Fibroblast of pulmonary artery (primary cell): ENCODE measurements around the gene PHACTR4.
"Not testable (repeated sequence)": the region's sequence is repeated elsewhere in the genome, so short reads cannot be mapped to it uniquely, and the experiment has no call there.

ENCODE experiments used
- DNase-seq: peaks from one replicate; pipeline ENCODE4 v3.0.0-alpha.2; 2010; ENCODE audit warnings: low read depth
- H3K4me3 ChIP-seq: replicated peaks from 2 replicates; pipeline ENCODE4 v1.5.1; 2011; ENCODE audit warnings: low read depth, mild to moderate bottlenecking, control low read depth, low read length, moderate library complexity
- TF ChIP-seq, protein P1 (sequence below): IDR thresholded peaks from 2 replicates; pipeline ENCODE4 v1.5.1; 2011; ENCODE audit warnings: mild to moderate bottlenecking, control low read depth, low read length, inconsistent platforms; ENCODE audit errors: missing control alignments

PHACTR4 gene

DNA sequence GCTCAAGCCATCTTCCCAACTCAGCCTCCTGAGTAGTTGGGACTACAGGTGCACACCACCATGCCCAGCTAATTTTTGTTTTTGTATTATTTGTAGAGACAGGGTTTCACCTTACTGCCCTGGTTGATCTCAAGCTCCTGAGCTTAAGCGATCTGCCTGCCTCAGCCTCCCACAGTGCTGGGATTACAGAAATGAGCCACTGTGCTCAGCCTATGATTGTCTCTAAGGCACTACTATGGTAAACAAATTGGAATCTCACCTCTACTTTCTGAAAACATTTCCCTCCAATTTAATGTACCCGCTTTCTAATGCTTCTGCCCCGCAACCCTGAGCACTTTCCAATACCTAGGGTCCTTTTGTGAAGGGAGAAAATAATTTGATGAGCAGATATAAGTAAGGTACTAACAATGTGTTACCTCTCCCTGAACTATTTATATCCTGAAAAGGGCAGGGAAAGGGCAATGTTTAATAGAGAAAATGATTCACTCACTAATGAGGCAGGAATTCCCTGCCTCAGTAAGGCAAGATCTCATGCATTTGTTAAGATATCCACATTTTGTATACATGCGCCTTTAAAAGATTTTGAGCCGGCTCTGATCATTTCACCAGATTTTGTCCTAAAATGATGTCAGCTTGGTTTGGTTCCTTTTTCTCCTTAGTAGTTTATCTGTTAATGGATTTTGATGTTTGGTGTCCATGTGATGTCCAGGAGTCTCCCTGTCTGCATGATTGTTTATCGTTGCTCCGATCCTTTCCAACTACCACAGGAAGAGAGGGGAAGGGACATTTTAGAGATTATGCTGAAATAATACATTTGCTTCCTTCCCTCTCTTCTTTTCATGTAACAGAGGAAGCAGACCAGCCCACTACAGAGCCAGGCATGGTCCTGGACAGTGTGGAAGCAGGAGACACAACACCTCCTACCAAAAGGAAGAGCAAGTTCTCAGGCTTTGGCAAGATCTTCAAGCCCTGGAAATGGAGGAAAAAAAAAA, 89.0 kb downstream of the PHACTR4 start:
- TF ChIP-seq, protein P1, sequence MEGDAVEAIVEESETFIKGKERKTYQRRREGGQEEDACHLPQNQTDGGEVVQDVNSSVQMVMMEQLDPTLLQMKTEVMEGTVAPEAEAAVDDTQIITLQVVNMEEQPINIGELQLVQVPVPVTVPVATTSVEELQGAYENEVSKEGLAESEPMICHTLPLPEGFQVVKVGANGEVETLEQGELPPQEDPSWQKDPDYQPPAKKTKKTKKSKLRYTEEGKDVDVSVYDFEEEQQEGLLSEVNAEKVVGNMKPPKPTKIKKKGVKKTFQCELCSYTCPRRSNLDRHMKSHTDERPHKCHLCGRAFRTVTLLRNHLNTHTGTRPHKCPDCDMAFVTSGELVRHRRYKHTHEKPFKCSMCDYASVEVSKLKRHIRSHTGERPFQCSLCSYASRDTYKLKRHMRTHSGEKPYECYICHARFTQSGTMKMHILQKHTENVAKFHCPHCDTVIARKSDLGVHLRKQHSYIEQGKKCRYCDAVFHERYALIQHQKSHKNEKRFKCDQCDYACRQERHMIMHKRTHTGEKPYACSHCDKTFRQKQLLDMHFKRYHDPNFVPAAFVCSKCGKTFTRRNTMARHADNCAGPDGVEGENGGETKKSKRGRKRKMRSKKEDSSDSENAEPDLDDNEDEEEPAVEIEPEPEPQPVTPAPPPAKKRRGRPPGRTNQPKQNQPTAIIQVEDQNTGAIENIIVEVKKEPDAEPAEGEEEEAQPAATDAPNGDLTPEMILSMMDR = no peak
- H3K4me3 ChIP-seq = no peak overlapping the region
- no peak for DNase-seq

DNA sequence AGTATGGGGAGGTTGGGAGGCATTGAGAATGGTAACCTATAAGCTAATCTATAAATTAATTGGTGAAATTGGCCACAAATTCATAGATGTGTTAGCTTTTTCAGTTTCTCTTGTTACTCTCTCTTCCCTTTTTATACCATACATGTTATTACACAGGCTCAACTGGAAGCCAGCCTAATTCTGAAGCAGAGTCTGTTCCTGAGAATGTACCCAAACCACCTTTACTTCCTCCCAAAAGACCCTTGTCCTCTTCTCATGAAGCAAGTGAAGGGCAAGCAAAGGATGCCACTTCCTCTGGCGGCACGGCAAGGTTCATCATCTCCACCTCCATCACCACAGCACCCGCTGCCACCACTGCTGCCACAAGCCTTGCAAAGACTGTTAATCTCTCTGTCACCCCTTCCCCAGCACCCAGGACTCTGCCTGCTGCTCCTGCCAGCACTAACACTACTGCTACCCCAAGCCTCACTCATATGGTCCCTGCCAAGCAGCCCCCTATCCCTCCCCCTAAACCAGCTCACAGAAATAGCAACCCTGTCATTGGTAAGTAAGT, 96.8 kb downstream of the PHACTR4 start:
- H3K4me3 ChIP-seq = no peak overlapping the region
- TF ChIP-seq, protein P1 = no peak

DNA sequence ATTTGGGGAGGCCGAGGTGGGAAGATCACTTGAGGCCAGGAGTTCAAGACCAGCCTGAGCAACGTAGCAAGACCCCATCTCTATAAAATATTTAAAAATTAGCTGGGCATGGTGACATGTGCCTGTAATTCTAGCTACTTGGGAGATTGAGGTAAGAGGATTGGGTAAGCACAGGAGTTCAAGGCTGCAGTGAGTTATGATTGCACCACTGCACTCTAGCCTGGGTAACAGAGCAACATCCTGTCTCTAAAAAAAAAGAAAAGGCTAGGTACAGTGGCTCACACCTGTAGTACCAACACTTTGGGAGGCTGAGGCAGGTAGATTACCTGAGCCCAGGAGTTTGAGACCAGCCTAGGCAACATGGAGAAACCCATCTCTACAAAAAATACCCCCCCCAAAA, 100.6 kb downstream of the PHACTR4 start:
- H3K4me3 ChIP-seq = no peak overlapping the region
- TF ChIP-seq, protein P1 = no peak
- no peak for DNase-seq

More for the DNA sequence above, 96.8 kb downstream of the PHACTR4 start:
- DNase-seq = no peak

DNA sequence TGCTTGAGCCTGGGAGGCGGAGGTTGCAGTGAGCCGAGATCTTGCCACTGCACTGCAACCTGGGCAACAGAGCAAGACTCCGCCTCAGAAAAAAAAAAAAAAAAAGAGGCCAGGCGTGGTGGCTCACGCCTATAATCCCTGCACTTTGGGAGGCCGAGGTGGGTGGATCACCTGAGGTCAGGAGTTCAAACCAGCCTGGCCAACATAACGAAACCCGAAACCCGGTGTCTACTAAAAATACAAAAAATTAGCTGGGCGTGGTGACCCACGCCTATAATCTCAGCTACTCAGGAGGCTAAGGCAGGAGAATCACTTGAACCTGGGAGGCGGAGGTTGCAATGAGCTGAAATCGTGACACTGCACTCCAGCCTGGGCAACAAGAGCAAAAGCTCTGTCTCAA, 110.0 kb downstream of the PHACTR4 start:
- not testable (repeated sequence) for DNase-seq, H3K4me3 ChIP-seq

DNA sequence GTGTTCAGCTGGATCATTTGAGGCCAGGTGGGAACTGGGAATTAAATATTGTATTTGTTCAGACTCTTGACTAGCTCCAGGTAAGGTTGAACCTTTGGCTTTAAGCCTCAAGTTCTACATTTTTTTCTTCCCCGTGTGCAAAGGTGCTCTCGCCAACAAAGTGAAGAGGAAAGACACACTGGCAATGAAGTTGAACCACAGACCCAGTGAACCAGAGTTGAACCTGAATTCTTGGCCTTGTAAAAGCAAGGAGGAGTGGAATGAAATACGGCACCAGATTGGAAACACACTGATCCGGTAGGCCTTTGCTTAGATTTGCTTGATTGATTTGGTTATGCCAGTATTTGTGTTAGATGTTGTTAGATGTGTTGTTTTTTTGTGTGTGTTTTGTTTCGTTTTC, 110.8 kb downstream of the PHACTR4 start:
- no peak overlapping the region for H3K4me3 ChIP-seq
- TF ChIP-seq, protein P1 = no peak
- no peak for DNase-seq

DNA sequence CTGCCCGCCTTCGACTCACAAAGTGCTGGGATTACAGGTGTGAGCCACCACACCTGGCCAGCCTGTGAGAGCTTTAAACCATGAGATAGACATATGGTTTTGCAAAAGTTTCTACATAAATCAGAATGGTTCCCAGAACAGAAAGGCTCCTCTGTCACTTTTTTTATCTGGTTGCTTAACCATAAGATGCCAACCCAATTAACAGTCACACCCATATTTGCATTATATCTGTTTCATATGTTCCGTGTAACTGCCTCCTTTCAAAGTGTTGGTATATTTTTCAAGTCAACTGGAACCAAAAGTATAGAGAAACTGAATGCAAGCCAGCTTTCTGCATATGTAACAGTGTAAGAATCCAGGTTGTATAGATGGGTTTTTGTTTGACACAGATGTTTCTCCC, 112.6 kb downstream of the PHACTR4 start:
- TF ChIP-seq, protein P1 = no peak
- no peak for DNase-seq
- no peak overlapping the region for H3K4me3 ChIP-seq

DNA sequence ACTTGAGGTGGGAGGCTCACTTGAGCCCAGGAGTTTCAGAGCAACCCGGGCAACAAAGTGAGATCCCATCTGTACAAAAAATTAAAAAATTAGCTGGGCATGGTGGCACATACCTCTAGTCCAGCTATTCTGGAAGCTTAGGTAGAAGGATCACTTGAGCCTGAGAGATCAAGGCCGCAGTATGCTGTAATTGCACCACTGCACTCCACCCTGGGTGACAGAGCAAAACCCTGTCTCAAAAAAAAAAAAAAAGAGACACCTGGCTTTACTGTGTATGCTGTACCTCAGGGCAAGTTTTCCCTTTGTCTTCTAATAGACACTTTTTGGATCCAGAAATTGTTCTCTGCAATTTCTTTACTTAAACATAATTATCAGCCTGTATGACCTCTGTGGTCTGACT, 113.2 kb downstream of the PHACTR4 start:
- TF ChIP-seq, protein P1 = no peak
- no peak overlapping the region for H3K4me3 ChIP-seq
- no peak for DNase-seq
